Pancreas (tissue), 10 donors: ENCODE measurements around the gene NFKBIL1. TPM values are rescaled to one million over a fixed set of nuclear protein-coding genes. Genes with fewer than 3 reads are reported as not detected.

Experiments used
- ATAC-seq, 4 donors: fragments of 200-7000 bp; cut with Tn5 transposase; one replicate each; pipeline versions ENCODE4 v1.8.0 to v1.9.1; 2020; ENCODE audit warnings: mild to moderate bottlenecking in 4 of 4, moderate library complexity in 4 of 4
- DNase-seq, 6 donors: peaks; one replicate each; pipeline ENCODE4 v3.0.0-alpha.2; 2020
- FAIRE-seq: peaks from 2 replicates; lab custom pipeline; 2012; peaks lifted over from hg19 to GRCh38; lab: Jason Lieb, UNC
- H3K27ac ChIP-seq, 4 donors: fragments of 200-600 bp; sonication (generic); 1 replicate in 3 of 4; 2 replicates in 1 of 4; pipeline versions ENCODE4 v1.5.0 to v1.8.0; 2020
- H3K27me3 ChIP-seq, 4 donors: fragments of 200-600 bp; one replicate each; pipeline ENCODE4 v1.8.0; 2021
- H3K36me3 ChIP-seq, 3 donors: fragments of 200-600 bp; sonication (generic) in 1 of 3; one replicate each; pipeline versions ENCODE4 v1.5.0 to v1.8.0; 2020 to 2021
- H3K4me1 ChIP-seq, 3 donors: fragments of 200-600 bp; one replicate each; pipeline ENCODE4 v1.8.0; 2021
- H3K4me3 ChIP-seq, 4 donors: fragments of 200-600 bp; sonication (generic) in 2 of 4; one replicate each; pipeline versions ENCODE4 v1.5.0 to v1.8.0; 2020 to 2021
- H3K9me3 ChIP-seq, 4 donors: fragments of 200-600 bp; one replicate each; pipeline ENCODE4 v1.8.0; 2021
- WGBS, 2 donors: extraction: QIAGEN DNeasy Blood & Tissue Kit; methylation state at CpG; one replicate each; pipeline ENCODE4 v1.1.7; 2013; 5-methylcytosine and 5-hydroxymethylcytosine counted together
- intact Hi-C, 3 donors: fragments of 100-400 bp; cut with DNase I; formaldehyde crosslinking; loops; one replicate each; pipeline versions ENCODE4 v1.11.1 to v1.14.2; 2022
- polyA plus RNA-seq, 2 donors: library from polyadenylated mRNA; stranded (reverse); fragments of 200-250 nt; gene quantifications; one replicate each; pipeline ENCODE4 v1.2.3, GENCODE V29; 2013
- total RNA-seq, 6 donors: library from RNA; stranded (reverse); fragmentation: NEBNext Ultra II Directional in 4 of 6; extraction: Animal tissue kit (Norgen Biotek cat#: 25700) in 4 of 6; gene quantifications; one replicate each; pipeline versions ENCODE4 v1.2.1 to v1.2.4, GENCODE V29; 2021 to 2023
- TF ChIP-seq, protein P1 (sequence below), 4 donors: fragments of 200-600 bp; sonication (generic) in 3 of 4; IDR thresholded peaks; one replicate each; pipeline versions ENCODE4 v1.5.0 to v1.8.0; 2021; ENCODE audit warnings: antibody characterized with exemption in 4 of 4
- donor health status: healthy with polysubstance abuse.
- donor health status: DM: no; HTN: no; CAD: no; lungs with moderate emphysema.
- donor health status: DM: no; HTN: no; CAD: no.
- donor health status: control.
- donor health status: control.
- donor health status: Bipolar disorder and iron deficiency.
- donor health status: DM: yes; HTN: yes; CAD: no.
- donor health status: DM: no; HTN: no; CAD: no.
- donor health status: DM: no; HTN: no; CAD: no.
- donor health status: DM: yes; HTN: yes; CAD: no.

The NFKBIL1 gene
- total and polyA plus RNA-seq, 8 donors, result 12.1 to 46.0 (median 21.5) TPM

DNA sequence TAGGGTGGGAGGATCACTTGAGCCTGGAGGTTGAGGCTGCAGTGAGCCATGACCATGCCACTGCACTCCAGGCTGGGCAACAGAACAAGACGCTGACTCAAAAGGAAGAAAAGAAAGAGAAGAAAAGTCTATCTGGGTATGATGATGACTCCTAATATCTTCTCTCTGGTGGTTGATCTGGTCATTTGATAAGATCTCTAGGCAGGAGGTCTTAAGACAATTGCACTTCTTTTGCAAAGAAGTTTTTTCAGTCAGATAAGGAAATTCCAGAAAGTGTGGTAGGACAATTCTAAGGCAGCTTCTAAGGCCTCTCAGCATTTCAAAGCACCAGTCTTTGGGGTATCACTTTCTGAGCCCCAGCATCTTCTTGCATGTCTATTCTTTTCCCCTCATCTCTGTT, 59.9 kb downstream of the NFKBIL1 start:
- no peak for FAIRE-seq
- H3K27ac ChIP-seq, result no peak overlapping the region
- TF ChIP-seq, protein P1, sequence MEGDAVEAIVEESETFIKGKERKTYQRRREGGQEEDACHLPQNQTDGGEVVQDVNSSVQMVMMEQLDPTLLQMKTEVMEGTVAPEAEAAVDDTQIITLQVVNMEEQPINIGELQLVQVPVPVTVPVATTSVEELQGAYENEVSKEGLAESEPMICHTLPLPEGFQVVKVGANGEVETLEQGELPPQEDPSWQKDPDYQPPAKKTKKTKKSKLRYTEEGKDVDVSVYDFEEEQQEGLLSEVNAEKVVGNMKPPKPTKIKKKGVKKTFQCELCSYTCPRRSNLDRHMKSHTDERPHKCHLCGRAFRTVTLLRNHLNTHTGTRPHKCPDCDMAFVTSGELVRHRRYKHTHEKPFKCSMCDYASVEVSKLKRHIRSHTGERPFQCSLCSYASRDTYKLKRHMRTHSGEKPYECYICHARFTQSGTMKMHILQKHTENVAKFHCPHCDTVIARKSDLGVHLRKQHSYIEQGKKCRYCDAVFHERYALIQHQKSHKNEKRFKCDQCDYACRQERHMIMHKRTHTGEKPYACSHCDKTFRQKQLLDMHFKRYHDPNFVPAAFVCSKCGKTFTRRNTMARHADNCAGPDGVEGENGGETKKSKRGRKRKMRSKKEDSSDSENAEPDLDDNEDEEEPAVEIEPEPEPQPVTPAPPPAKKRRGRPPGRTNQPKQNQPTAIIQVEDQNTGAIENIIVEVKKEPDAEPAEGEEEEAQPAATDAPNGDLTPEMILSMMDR (IDR thresholded peaks at IDR 0.05), result no peak
- no peak for ATAC-seq
- no peaks in the 10 kb centered on the region for H3K9me3 ChIP-seq
- no peaks in the 10 kb centered on the region for H3K4me1 ChIP-seq
- WGBS, 2 donors, result 84 to 94% methylated on average over 1 of the region's 1 CpG
- no peaks in the 10 kb centered on the region for H3K36me3 ChIP-seq
- H3K4me3 ChIP-seq, result no peak overlapping the region
- no peak for DNase-seq
- H3K27me3 ChIP-seq, result no peaks in the 10 kb centered on the region
- intact Hi-C loops, result no loop called here

Other genes starting within 250 kb of the NFKBIL1 start
Only the 30 nearest of the 31 such genes appear.
- gene HLA-B, start 190.4 kb upstream of the NFKBIL1 start, total RNA-seq, result 1,000 to 10,000 TPM in 1 of 6 donors, 100 to 1,000 TPM in 5; 141 to 1,089 (median 229) TPM
- 100 to 1,000 TPM; 269 to 373 TPM for gene HLA-B, start 190.4 kb upstream of the NFKBIL1 start, polyA plus RNA-seq
- gene MICA, start 144.0 kb upstream of the NFKBIL1 start, total RNA-seq, result 10 to 100 TPM in 1 of 6 donors, 1 to 10 TPM in 5; 4.8 to 15.8 (median 5.7) TPM
- 10 to 100 TPM; 13.6 to 22.6 TPM for gene MICA, start 144.0 kb upstream of the NFKBIL1 start, polyA plus RNA-seq
- gene MICB, start 49.5 kb upstream of the NFKBIL1 start, total RNA-seq, result 1 to 10 TPM in 2 of 6 donors, under 1 TPM in 4; 0.24 to 1.7 (median 0.51) TPM
- under 1 TPM; 0.23 to 0.76 TPM for gene MICB, start 49.5 kb upstream of the NFKBIL1 start, polyA plus RNA-seq
- gene MCCD1, start 18.6 kb upstream of the NFKBIL1 start, total RNA-seq, result not detected
- gene MCCD1, start 18.6 kb upstream of the NFKBIL1 start, polyA plus RNA-seq, result not detected
- gene DDX39B, start 5.6 kb upstream of the NFKBIL1 start, total RNA-seq, result 100 to 1,000 TPM; 134 to 233 (median 153) TPM
- gene DDX39B, start 5.6 kb upstream of the NFKBIL1 start, polyA plus RNA-seq, result 100 to 1,000 TPM; 423 to 669 TPM
- gene ATP6V1G2, start 1.0 kb upstream of the NFKBIL1 start, total RNA-seq, result under 1 TPM; 0.16 to 0.81 (median 0.36) TPM
- 1 to 10 TPM; 1.9 to 2.1 TPM for gene ATP6V1G2, start 1.0 kb upstream of the NFKBIL1 start, polyA plus RNA-seq
- gene LTA, start 24.7 kb downstream of the NFKBIL1 start, total RNA-seq, result 1 to 10 TPM in 1 of 6 donors, under 1 TPM in 1, not detected in 4; 0.12 to 1.3 TPM
- under 1 TPM; 0.05 to 0.15 TPM for gene LTA, start 24.7 kb downstream of the NFKBIL1 start, polyA plus RNA-seq
- gene TNF, start 28.0 kb downstream of the NFKBIL1 start, total RNA-seq, result under 1 TPM in 5 of 6 donors, not detected in 1; 0.29 to 0.87 (median 0.58) TPM
- under 1 TPM; 0.11 to 0.42 TPM for gene TNF, start 28.0 kb downstream of the NFKBIL1 start, polyA plus RNA-seq
- 10 to 100 TPM in 1 of 6 donors, 1 to 10 TPM in 3, under 1 TPM in 2; 0.71 to 19.4 (median 1.9) TPM for gene LTB, start 34.8 kb downstream of the NFKBIL1 start, total RNA-seq
- 1 to 10 TPM; 1.4 to 7.3 TPM for gene LTB, start 34.8 kb downstream of the NFKBIL1 start, polyA plus RNA-seq
- 10 to 100 TPM in 2 of 6 donors, 1 to 10 TPM in 2, under 1 TPM in 2; 0.56 to 12.9 (median 2.6) TPM for gene LST1, start 38.7 kb downstream of the NFKBIL1 start, total RNA-seq
- 1 to 10 TPM; 6.0 to 6.2 TPM for gene LST1, start 38.7 kb downstream of the NFKBIL1 start, polyA plus RNA-seq
- under 1 TPM in 1 of 6 donors, not detected in 5; 0.28 TPM for gene NCR3, start 45.4 kb downstream of the NFKBIL1 start, total RNA-seq
- gene NCR3, start 45.4 kb downstream of the NFKBIL1 start, polyA plus RNA-seq, result not detected
- gene AIF1, start 67.6 kb downstream of the NFKBIL1 start, total RNA-seq, result 10 to 100 TPM in 2 of 6 donors, 1 to 10 TPM in 4; 1.1 to 18.6 (median 5.3) TPM
- 10 to 100 TPM; 16.2 to 16.4 TPM for gene AIF1, start 67.6 kb downstream of the NFKBIL1 start, polyA plus RNA-seq
- 10 to 100 TPM; 45.3 to 97.6 (median 73.5) TPM for gene PRRC2A, start 73.1 kb downstream of the NFKBIL1 start, total RNA-seq
- gene PRRC2A, start 73.1 kb downstream of the NFKBIL1 start, polyA plus RNA-seq, result 100 to 1,000 TPM; 138 to 144 TPM
- 100 to 1,000 TPM in 4 of 6 donors, 10 to 100 TPM in 2; 93.3 to 160 (median 113) TPM for gene BAG6, start 105.1 kb downstream of the NFKBIL1 start, total RNA-seq
- gene BAG6, start 105.1 kb downstream of the NFKBIL1 start, polyA plus RNA-seq, result 100 to 1,000 TPM; 283 to 292 TPM
- 1 to 10 TPM in 3 of 6 donors, under 1 TPM in 3; 0.62 to 2.6 (median 0.98) TPM for gene APOM, start 108.3 kb downstream of the NFKBIL1 start, total RNA-seq
- 1 to 10 TPM; 3.4 to 5.0 TPM for gene APOM, start 108.3 kb downstream of the NFKBIL1 start, polyA plus RNA-seq
- 10 to 100 TPM in 1 of 6 donors, 1 to 10 TPM in 5; 6.9 to 12.0 (median 9.0) TPM for gene C6orf47, start 113.2 kb downstream of the NFKBIL1 start, total RNA-seq
- 10 to 100 TPM; 10.8 to 11.2 TPM for gene C6orf47, start 113.2 kb downstream of the NFKBIL1 start, polyA plus RNA-seq
- gene GPANK1, start 117.4 kb downstream of the NFKBIL1 start, total RNA-seq, result 1 to 10 TPM; 5.5 to 9.5 (median 6.1) TPM
- gene GPANK1, start 117.4 kb downstream of the NFKBIL1 start, polyA plus RNA-seq, result 10 to 100 TPM; 11.2 to 11.6 TPM
- gene CSNK2B, start 118.5 kb downstream of the NFKBIL1 start, total RNA-seq, result 10 to 100 TPM; 48.1 to 65.9 (median 57.8) TPM
- gene CSNK2B, start 118.5 kb downstream of the NFKBIL1 start, polyA plus RNA-seq, result 100 to 1,000 TPM in 1 of 2 donors, 10 to 100 TPM in 1; 86.8 to 116 TPM
- gene LY6G5B, start 122.4 kb downstream of the NFKBIL1 start, total RNA-seq, result 1 to 10 TPM; 3.0 to 8.2 (median 4.0) TPM
- 10 to 100 TPM in 1 of 2 donors, 1 to 10 TPM in 1; 9.2 to 11.4 TPM for gene LY6G5B, start 122.4 kb downstream of the NFKBIL1 start, polyA plus RNA-seq
- 1 to 10 TPM; 1.6 to 2.9 (median 2.3) TPM for gene LY6G5C, start 133.5 kb downstream of the NFKBIL1 start, total RNA-seq
- gene LY6G5C, start 133.5 kb downstream of the NFKBIL1 start, polyA plus RNA-seq, result 1 to 10 TPM; 2.4 to 2.5 TPM
- gene ABHD16A, start 155.7 kb downstream of the NFKBIL1 start, total RNA-seq, result 10 to 100 TPM; 14.9 to 34.2 (median 19.7) TPM
- 10 to 100 TPM; 31.9 to 61.5 TPM for gene ABHD16A, start 155.7 kb downstream of the NFKBIL1 start, polyA plus RNA-seq
- gene LY6G6F, start 159.3 kb downstream of the NFKBIL1 start, total RNA-seq, result not detected
- gene LY6G6F, start 159.3 kb downstream of the NFKBIL1 start, polyA plus RNA-seq, result not detected
- not detected for gene LY6G6D, start 167.7 kb downstream of the NFKBIL1 start, total RNA-seq
- not detected for gene LY6G6D, start 167.7 kb downstream of the NFKBIL1 start, polyA plus RNA-seq
- not detected for gene LY6G6C, start 174.1 kb downstream of the NFKBIL1 start, total RNA-seq
- gene LY6G6C, start 174.1 kb downstream of the NFKBIL1 start, polyA plus RNA-seq, result not detected
- gene MPIG6B, start 175.8 kb downstream of the NFKBIL1 start, total RNA-seq, result under 1 TPM in 1 of 6 donors, not detected in 5; 0.06 TPM
- under 1 TPM in 1 of 2 donors, not detected in 1; 0.05 TPM for gene MPIG6B, start 175.8 kb downstream of the NFKBIL1 start, polyA plus RNA-seq
- gene DDAH2, start 181.7 kb downstream of the NFKBIL1 start, total RNA-seq, result 10 to 100 TPM in 4 of 6 donors, 1 to 10 TPM in 2; 6.5 to 32.8 (median 13.0) TPM
- gene DDAH2, start 181.7 kb downstream of the NFKBIL1 start, polyA plus RNA-seq, result 10 to 100 TPM; 58.2 to 68.8 TPM
- 100 to 1,000 TPM in 2 of 6 donors, 10 to 100 TPM in 4; 61.0 to 150 (median 80.8) TPM for gene CLIC1, start 188.9 kb downstream of the NFKBIL1 start, total RNA-seq
- 100 to 1,000 TPM in 1 of 2 donors, 10 to 100 TPM in 1; 91.8 to 154 TPM for gene CLIC1, start 188.9 kb downstream of the NFKBIL1 start, polyA plus RNA-seq
- 1 to 10 TPM; 2.2 to 7.6 (median 5.3) TPM for gene MSH5, start 192.4 kb downstream of the NFKBIL1 start, total RNA-seq
- 10 to 100 TPM; 11.3 to 17.4 TPM for gene MSH5, start 192.4 kb downstream of the NFKBIL1 start, polyA plus RNA-seq
- 1 to 10 TPM in 1 of 6 donors, under 1 TPM in 4, not detected in 1; 0.51 to 1.9 (median 0.64) TPM for gene SAPCD1, start 215.0 kb downstream of the NFKBIL1 start, total RNA-seq
- gene SAPCD1, start 215.0 kb downstream of the NFKBIL1 start, polyA plus RNA-seq, result 10 to 100 TPM in 1 of 2 donors, 1 to 10 TPM in 1; 4.8 to 11.1 TPM
- 1 to 10 TPM; 2.9 to 5.0 (median 4.3) TPM for gene VWA7, start 229.7 kb downstream of the NFKBIL1 start, total RNA-seq
- 10 to 100 TPM in 1 of 2 donors, 1 to 10 TPM in 1; 5.6 to 11.9 TPM for gene VWA7, start 229.7 kb downstream of the NFKBIL1 start, polyA plus RNA-seq